Bronchial epithelial cell (primary cell): ENCODE results near the gene EPHA4. TPM values are rescaled to one million over a fixed set of nuclear protein-coding genes. Genes with fewer than 3 reads are reported as not detected.

Source experiments
- DNase-seq: peaks from one replicate; pipeline ENCODE4 v3.0.0-alpha.2; 2010; ENCODE audit warnings: low read depth
- FAIRE-seq: peaks from 2 replicates; lab custom pipeline; 2011; peaks lifted over from hg19 to GRCh38; lab: Jason Lieb, UNC
- H3K27me3 ChIP-seq: 2 replicates; pipeline ENCODE4 v1.5.1; 2011; ENCODE audit warnings: low read length; ENCODE audit not compliant: control insufficient read depth, insufficient read depth
- H3K36me3 ChIP-seq: 2 replicates; pipeline ENCODE4 v1.5.1; 2011; ENCODE audit warnings: low read length; ENCODE audit not compliant: control insufficient read depth, insufficient read depth
- H3K4me3 ChIP-seq: 2 replicates; pipeline ENCODE4 v1.5.1; 2011; ENCODE audit warnings: mild to moderate bottlenecking, low read depth, low read length, control low read depth
- CTCF ChIP-seq: IDR thresholded peaks from 2 replicates; pipeline ENCODE4 v1.5.1; 2011; ENCODE audit warnings: mild to moderate bottlenecking, moderate library complexity, low read length, control low read depth, inconsistent platforms; ENCODE audit not compliant: insufficient read depth, severe bottlenecking
- total RNA-seq: library from RNA; depleted of rRNA; stranded (reverse); fragments of >200 nt; gene quantifications from 2 replicates; pipeline ENCODE4 v1.2.1, GENCODE V29; 2014

EPHA4 gene
- total RNA-seq, 1 donor from 2014 or later: 6.1 TPM

GRCh38 chr2:221610675-221611074 is 38.6 kb upstream of the EPHA4 start:
- H3K4me3 ChIP-seq: no peak overlapping the region
- FAIRE-seq (no peak), DNase-seq (no peak)
- no peaks in the 10 kb centered on the region for H3K36me3 ChIP-seq
- no peak for TF ChIP-seq CTCF
- no peaks in the 10 kb centered on the region for H3K27me3 ChIP-seq

GRCh38 chr2:221610255-221610654 is 38.2 kb upstream of the EPHA4 start:
- no peaks in the 10 kb centered on the region for H3K36me3 ChIP-seq
- no peak for TF ChIP-seq CTCF
- no peaks in the 10 kb centered on the region for H3K27me3 ChIP-seq
- FAIRE-seq: no peak
- no peak for DNase-seq
- H3K4me3 ChIP-seq: no peak overlapping the region

- TF ChIP-seq CTCF: no peak
- H3K36me3 ChIP-seq: no peaks in the 10 kb centered on the region
- H3K4me3 ChIP-seq: no peak overlapping the region
- DNase-seq (no peak), FAIRE-seq (no peak)
- no peaks in the 10 kb centered on the region for H3K27me3 ChIP-seq
Measured at GRCh38 chr2:221608442-221608841, 36.3 kb upstream of the EPHA4 start.

- DNase-seq (no peak), FAIRE-seq (no peak)
- Histone ChIP-seq H3K27me3 (no peaks in the 10 kb centered on the region), H3K36me3 (no peaks in the 10 kb centered on the region), H3K4me3 (no peak overlapping the region)
- no peak for TF ChIP-seq CTCF
Measured at GRCh38 chr2:221606424-221606823, 34.3 kb upstream of the EPHA4 start.

GRCh38 chr2:221605751-221606240 is 33.7 kb upstream of the EPHA4 start:
- no peak for TF ChIP-seq CTCF
- H3K36me3 ChIP-seq: no peaks in the 10 kb centered on the region
- no peak for FAIRE-seq
- H3K4me3 ChIP-seq: no peak overlapping the region
- no peak for DNase-seq
- H3K27me3 ChIP-seq: no peaks in the 10 kb centered on the region

- no peak for TF ChIP-seq CTCF
- no peak for FAIRE-seq
- Histone ChIP-seq H3K4me3 (no peak overlapping the region), H3K36me3 (no peaks in the 10 kb centered on the region), H3K27me3 (no peaks in the 10 kb centered on the region)
- no peak for DNase-seq
Measured at GRCh38 chr2:221602938-221603337, 30.8 kb upstream of the EPHA4 start.
